Measurements from ENCODE around the gene CKAP2L. TPM values are rescaled to one million over a fixed set of nuclear protein-coding genes. Genes with fewer than 3 reads are reported as not detected.

Gene CKAP2L
- total and polyA plus RNA-seq, 9 of the 15 experiments (the other 6 are each of a cell fraction or from before 2014, with no cell fraction given), result 10.4 to 21.9 (median 14.2) TPM

GRCh38 chr2:112726487-112727190 lies 37.8 kb downstream of the CKAP2L start (continued):
- TF ChIP-seq TRIM25 (IDR thresholded peaks at IDR 0.05; ENCODE audit: borderline replicate concordance) (no peak), LCOR (CRISPR knock-in tag; IDR thresholded peaks at IDR 0.05) (peak; percentile 89), ZNF175 (CRISPR knock-in tag; IDR thresholded peaks at IDR 0.05; ENCODE audit: low read depth) (no peak), SRSF3 (IDR thresholded peaks at IDR 0.05; ENCODE audit: insufficient read depth, low read length) (no peak), ZBTB12 (CRISPR knock-in tag; IDR thresholded peaks at IDR 0.05) (no peak), ZNF316 (IDR thresholded peaks at IDR 0.05) (no peak), USF1 (CRISPR knock-in tag; IDR thresholded peaks at IDR 0.05) (no peak), ZBTB9 (CRISPR knock-in tag; IDR thresholded peaks at IDR 0.05) (no peak), MBD1 (CRISPR knock-in tag; IDR thresholded peaks at IDR 0.05) (no peak), BRF1 (IDR thresholded peaks at IDR 0.05; ENCODE audit: borderline replicate concordance, extremely low read depth, insufficient read length) (no peak), ARID2 (IDR thresholded peaks at IDR 0.05) (peak; percentile 96)
